HUES48 (cell line): ENCODE results near the gene TRMT61B.

Experiments
- H3K27ac ChIP-seq: one replicate; pipeline ENCODE4 v1.7.0; 2013; ENCODE audit warnings: low read depth, low read length, inconsistent platforms
- H3K27me3 ChIP-seq: 2 replicates; pipeline ENCODE4 v1.6.1; 2013; ENCODE audit warnings: mild to moderate bottlenecking, low read length; ENCODE audit not compliant: control insufficient read depth, insufficient read depth
- H3K36me3 ChIP-seq: 2 replicates; pipeline ENCODE4 v1.6.1; 2013; ENCODE audit warnings: low read length; ENCODE audit not compliant: control insufficient read depth, insufficient read depth
- H3K4me1 ChIP-seq: 2 replicates; pipeline ENCODE4 v1.6.1; 2013; ENCODE audit warnings: mild to moderate bottlenecking, low read length; ENCODE audit not compliant: control insufficient read depth, insufficient read depth
- H3K4me3 ChIP-seq: 2 replicates; pipeline ENCODE4 v1.5.1; 2013; ENCODE audit warnings: mild to moderate bottlenecking, low read depth, low read length
- H3K9ac ChIP-seq: 2 replicates; pipeline ENCODE4 v1.6.1; 2013; ENCODE audit warnings: mild to moderate bottlenecking, low read depth, low read length, moderate library complexity
- H3K9me3 ChIP-seq: 2 replicates; pipeline ENCODE4 v1.6.1; 2013; ENCODE audit warnings: low read length; ENCODE audit not compliant: control insufficient read depth, insufficient read depth

The TRMT61B gene

DNA sequence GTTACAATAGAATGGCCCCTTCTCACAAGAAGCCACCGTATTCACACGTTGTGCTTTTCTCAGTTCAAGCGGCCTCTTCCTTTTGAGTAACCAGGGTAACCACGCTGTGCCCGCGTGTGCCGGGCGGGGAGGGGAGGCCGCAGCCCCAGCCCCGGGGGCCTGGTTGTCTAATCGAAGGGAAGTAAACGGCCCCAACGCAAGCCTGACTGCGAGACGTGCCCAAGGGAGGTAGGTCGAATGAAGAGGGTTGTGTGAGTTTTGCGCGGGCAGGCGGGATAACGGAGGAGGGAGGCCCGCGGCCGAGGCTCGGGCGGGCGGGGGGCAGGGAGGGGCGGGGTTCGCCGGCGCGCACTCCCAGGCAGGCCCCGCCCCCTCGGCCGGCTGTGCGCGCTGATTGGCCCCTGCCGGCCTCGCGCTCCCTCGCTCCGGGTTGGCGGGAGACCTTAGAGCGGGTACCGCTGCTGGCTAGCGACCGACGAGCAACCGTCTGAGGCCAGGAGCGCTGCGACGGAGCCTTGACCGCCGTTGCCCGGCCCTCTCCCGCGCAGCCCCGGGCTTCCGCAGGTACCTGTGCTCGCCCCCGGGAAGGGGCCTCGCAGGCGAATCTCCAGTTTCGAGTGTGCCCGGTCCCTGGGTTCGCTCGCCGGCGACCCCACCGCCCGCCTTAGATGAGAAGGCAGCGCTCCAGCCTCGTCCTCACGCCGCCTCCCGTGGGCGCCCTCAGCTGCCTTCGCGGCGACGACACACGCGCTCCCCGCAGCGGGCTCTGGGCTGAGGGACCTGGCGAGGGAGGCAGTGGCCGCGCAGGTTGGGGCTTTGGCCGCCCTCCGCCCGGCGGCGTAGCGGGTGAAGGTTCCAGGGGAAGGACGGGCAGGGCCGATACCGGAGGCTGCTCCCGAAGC lies 59.5 kb downstream of the TRMT61B start, which contains the start of gene SPDYA:
Gene SPDYA, plus strand, starts transcription at position 451 of the 902 bp plus-strand sequence. CDS start 5,181 bp downstream, outside the sequence.
- no peak within 1 kb of the TSS for H3K27ac ChIP-seq

DNA sequence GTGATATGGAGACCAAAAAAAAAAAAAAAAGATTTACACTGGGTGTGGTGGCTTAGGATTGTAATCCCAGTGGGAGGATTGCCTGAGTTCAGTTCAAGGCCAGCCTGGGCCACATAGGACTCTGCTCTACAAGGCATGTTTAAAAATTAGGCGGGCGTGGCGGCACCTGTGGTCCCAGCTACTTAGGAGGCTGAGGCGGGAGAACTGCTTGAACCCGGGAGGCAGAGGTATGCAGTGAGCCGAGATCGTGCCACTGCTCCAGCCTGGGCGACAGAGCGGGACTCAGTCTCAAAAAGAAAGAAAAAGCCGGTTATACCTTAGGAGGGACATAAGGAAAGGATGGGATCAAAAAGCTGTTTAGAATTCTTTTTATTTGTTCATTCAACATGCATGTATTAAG lies 60.2 kb downstream of the TRMT61B start:
- H3K27ac ChIP-seq = no peak overlapping the region
- peaks cover 27% of the 10 kb centered on the region for H3K27me3 ChIP-seq
- H3K36me3 ChIP-seq = no peaks in the 10 kb centered on the region
- no peaks in the 10 kb centered on the region for H3K9me3 ChIP-seq
- H3K9ac ChIP-seq = no peak overlapping the region
- H3K4me3 ChIP-seq = peak overlapping the region; percentile 49
- H3K4me1 ChIP-seq = no peaks in the 10 kb centered on the region

More for the DNA sequence above, 59.5 kb downstream of the TRMT61B start, which contains the start of gene SPDYA:
- Histone ChIP-seq H3K9ac (no peak within 1 kb of the TSS), H3K27me3 (peaks cover 27% of the 10 kb centered on the region), H3K9me3 (no peaks in the 10 kb centered on the region), H3K4me1 (no peaks in the 10 kb centered on the region), H3K4me3 (peak within 1 kb of the TSS; percentile 53), H3K36me3 (no peaks in the 10 kb centered on the region)

DNA sequence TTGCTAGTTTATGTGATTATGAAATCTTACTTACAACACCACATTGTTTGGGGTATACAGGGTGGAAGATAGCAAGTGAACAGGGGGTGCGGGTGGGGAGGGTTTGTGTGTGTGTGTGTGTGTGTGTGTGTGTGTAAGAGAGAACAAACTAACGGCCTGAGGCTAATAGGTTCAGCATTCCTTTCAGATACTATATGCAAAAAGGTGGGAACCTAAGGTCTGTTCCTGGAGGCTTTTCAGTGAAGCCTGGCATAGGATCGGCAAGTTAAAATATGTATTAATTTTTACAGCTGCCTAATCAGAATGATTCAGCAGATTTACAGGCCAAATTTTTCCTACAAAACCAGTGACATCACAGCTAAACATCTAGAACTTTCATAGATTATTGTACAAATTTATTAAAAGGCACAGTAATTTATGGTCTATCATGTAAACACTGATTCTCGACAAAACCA lies 67.1 kb downstream of the TRMT61B start:
- Histone ChIP-seq H3K9ac (no peak overlapping the region), H3K27me3 (no peaks in the 10 kb centered on the region), H3K36me3 (peaks cover 52% of the 10 kb centered on the region), H3K27ac (no peak overlapping the region), H3K4me3 (no peak overlapping the region), H3K9me3 (no peaks in the 10 kb centered on the region), H3K4me1 (no peaks in the 10 kb centered on the region)

DNA sequence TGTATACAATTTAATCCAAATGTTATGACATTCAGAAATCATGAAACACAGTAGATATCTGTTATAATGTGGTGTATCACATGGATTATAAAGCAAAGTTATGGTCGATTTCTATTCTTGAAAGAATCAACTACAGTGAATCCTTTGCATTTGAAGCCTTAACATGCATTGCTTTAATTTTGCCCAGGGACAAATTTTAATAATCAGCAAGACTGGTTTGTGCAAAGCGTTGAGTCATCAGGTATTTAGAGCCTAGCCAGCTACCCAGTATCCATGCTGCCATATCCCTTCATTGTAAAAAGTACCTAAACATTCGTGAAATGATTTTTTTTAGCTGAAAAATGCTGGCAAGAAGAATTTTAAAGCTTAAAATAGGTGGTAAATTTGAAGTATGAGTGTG lies 68.4 kb downstream of the TRMT61B start:
- H3K9me3 ChIP-seq = no peaks in the 10 kb centered on the region
- H3K4me1 ChIP-seq = no peaks in the 10 kb centered on the region
- no peak overlapping the region for H3K27ac ChIP-seq
- no peak overlapping the region for H3K9ac ChIP-seq
- no peaks in the 10 kb centered on the region for H3K27me3 ChIP-seq
- H3K36me3 ChIP-seq = peaks cover 60% of the 10 kb centered on the region
- H3K4me3 ChIP-seq = no peak overlapping the region
